Panc1 (cell line): ENCODE results near the gene DGLUCY.

Experiments used
- CTCF ChIP-seq: fragments of 450-650 bp; IDR thresholded peaks from 2 replicates; pipeline ENCODE4 v1.5.1; 2017; ENCODE audit warnings: mild to moderate bottlenecking
- POLR2AphosphoS5 ChIP-seq: IDR thresholded peaks from 2 replicates; pipeline ENCODE4 v1.6.1; 2012; ENCODE audit warnings: mild to moderate bottlenecking, low read depth, low read length, moderate library complexity
- REST ChIP-seq, 2 experiments: IDR thresholded peaks; 2 replicates each; pipeline ENCODE4 v1.6.1; 2011 to 2012; ENCODE audit warnings: low read depth in 2 of 2, control low read depth in 1 of 2, low read length in 1 of 2, mild to moderate bottlenecking in 1 of 2, moderate library complexity in 1 of 2; ENCODE audit not compliant: insufficient read depth in 1 of 2
- TCF7L2 ChIP-seq: IDR thresholded peaks from 2 replicates; pipeline ENCODE4 v1.6.1; 2011; ENCODE audit warnings: mild to moderate bottlenecking, low read depth, low read length, inconsistent platforms

- TF ChIP-seq POLR2AphosphoS5 (no peak), CTCF (no peak), TCF7L2 (no peak), REST (IDR thresholded peaks at IDR 0.05; ENCODE audit: insufficient read depth in 1 of 2, low read depth in 2 of 2, low read length in 1 of 2) (no peak)
These were observed 160.0 kb downstream of the DGLUCY start for GRCh38 chr14:91273885-91274273.
